Measurements from ENCODE around the gene RPL10. TPM values are rescaled to one million over a fixed set of nuclear protein-coding genes. Genes with fewer than 3 reads are reported as not detected.

RPL10 gene
- total RNA-seq, 1 experiment from 2014 or later = 2,110 TPM

GRCh38 chrX:154436983-154437752 lies 39.0 kb downstream of the RPL10 start, which contains the start of gene GDI1:
Gene GDI1 (plus strand): TSS chrX:154437154. CDS start chrX:154437255, 101 bp downstream.
- no peak for TF ChIP-seq CTCF (conservative IDR thresholded peaks at IDR 0.05)
- Histone ChIP-seq H3K79me1 (ENCODE audit: insufficient read depth, low read depth, low read length, poor library complexity, severe bottlenecking) (no peaks in the 10 kb centered on the region), H3K23me2 (ENCODE audit: insufficient read length, low read depth, low read length, poor library complexity, severe bottlenecking) (peaks cover 7% of the 10 kb centered on the region), H4K8ac (replicated peaks; ENCODE audit: insufficient read length, low read depth, low read length) (no peak within 1 kb of the TSS), H2AFZ (ENCODE audit: low read length) (no peak within 1 kb of the TSS), H3K14ac (ENCODE audit: insufficient read depth, low read length) (peak within 1 kb of the TSS; percentile 70; the same call in 1 of the 2 replicates), H3K23ac (ENCODE audit: insufficient read length, low read depth, low read length) (no peak within 1 kb of the TSS), H4K91ac (ENCODE audit: insufficient read length, low read depth, low read length) (no peak within 1 kb of the TSS), H2AK5ac (ENCODE audit: insufficient read length, low read length) (no peak within 1 kb of the TSS), H3K4me2 (ENCODE audit: insufficient read depth, insufficient read length, low read length) (peak within 1 kb of the TSS; percentile 41), H3K4me1 (ENCODE audit: insufficient read depth, low read length) (no peaks in the 10 kb centered on the region), H3K4ac (ENCODE audit: low read depth, low read length) (no peak within 1 kb of the TSS), H3K9me3 (ENCODE audit: control insufficient read depth, low read depth, low read length) (peaks cover 37% of the 10 kb centered on the region), H3K27ac (ENCODE audit: insufficient read length, low read depth, low read length) (no peak within 1 kb of the TSS), H3K56ac (ENCODE audit: insufficient read length, low read depth, low read length) (no peak within 1 kb of the TSS), H4K20me1 (ENCODE audit: control insufficient read depth, insufficient read depth, insufficient read length) (no peaks in the 10 kb centered on the region), H2BK15ac (ENCODE audit: low read depth, low read length) (no peak within 1 kb of the TSS), H3K79me2 (ENCODE audit: insufficient read depth, low read length) (peaks cover 2% of the 10 kb centered on the region; the same call in 1 of the 2 replicates), H2BK120ac (ENCODE audit: low read depth, low read length, poor library complexity, severe bottlenecking) (no peak within 1 kb of the TSS), H2BK12ac (ENCODE audit: insufficient read length, low read depth, low read length) (no peak within 1 kb of the TSS), H3K27me3 (ENCODE audit: insufficient read depth, low read length) (no peaks in the 10 kb centered on the region), H3K9ac (ENCODE audit: extremely low read depth, insufficient read length, low read length) (peak within 1 kb of the TSS; percentile 4), H3K18ac (ENCODE audit: insufficient read length, low read depth, low read length) (no peak within 1 kb of the TSS), H2BK20ac (ENCODE audit: low read depth, low read length, poor library complexity, severe bottlenecking) (no peak within 1 kb of the TSS), H3T11ph (ENCODE audit: low read length) (no peak within 1 kb of the TSS), H2BK5ac (ENCODE audit: insufficient read length, low read length) (no peak within 1 kb of the TSS), H4K5ac (ENCODE audit: insufficient read length, low read depth, low read length) (no peak within 1 kb of the TSS)
- no CpG with 5 or more reads among the region's 93 CpGs for WGBS (ENCODE audit: extremely low coverage, insufficient read length, low lambda C conversion rate)
- no peak for DNase-seq
- H3K4me1 Mint-ChIP-seq = peaks cover 8 to 10% of the 10 kb centered on the region in 2 experiments
- no peaks in the 10 kb centered on the region for H3K27me3 Mint-ChIP-seq (ENCODE audit: low read depth)
- peaks cover 25 to 68% (median 64%) of the 10 kb centered on the region in 3 experiments for H3K36me3 Mint-ChIP-seq (ENCODE audit: insufficient read depth in 1 of 3, low read depth in 3 of 3)
- peak within 1 kb of the TSS in 2 of 3 experiments; percentile 53 to 77; a peak in 4 of 7 replicates for H3K27ac Mint-ChIP-seq
- H3K9me3 Mint-ChIP-seq = peaks cover 68 to 87% of the 10 kb centered on the region in 2 experiments
- peak within 1 kb of the TSS; percentile 82 to 90 for H3K4me3 Mint-ChIP-seq
